ENCODE measurements around the gene CELF1. TPM values are rescaled to one million over a fixed set of nuclear protein-coding genes. Genes with fewer than 3 reads are reported as not detected.

Gene CELF1
- total and polyA plus RNA-seq, 2 of the 4 experiments (the other 2 are of a cell fraction), result 63.3 to 135 TPM

DNA sequence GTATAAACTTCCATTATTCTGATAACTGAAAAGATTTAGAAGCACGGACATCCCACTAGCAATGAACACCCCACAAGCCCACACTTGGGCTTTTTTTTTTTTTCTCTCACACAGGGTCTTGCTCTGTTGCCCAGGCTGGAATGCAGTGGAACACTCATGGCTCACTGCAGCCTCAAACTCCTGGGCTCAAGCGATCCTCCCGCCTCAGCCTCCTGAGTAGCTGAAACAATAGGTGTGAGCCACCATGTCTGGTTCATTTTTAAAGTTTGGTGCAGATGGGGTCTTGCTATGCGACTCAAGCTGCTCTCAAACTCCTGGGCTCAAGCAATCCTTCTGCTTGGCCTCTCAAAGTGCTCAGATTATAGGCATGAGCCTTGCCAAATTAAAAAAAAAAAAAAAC is 107.1 kb downstream of the CELF1 start:
- H3K23ac ChIP-seq (ENCODE audit: low read depth, low read length), result no peak overlapping the region
- no peak overlapping the region for H2AK5ac ChIP-seq (ENCODE audit: low read depth, low read length)
- no peak overlapping the region for H4K8ac ChIP-seq (ENCODE audit: low read depth in 2 of 2, low read length in 2 of 2)
- no peak overlapping the region for H2AK9ac ChIP-seq (replicated peaks; ENCODE audit: low read depth, low read length, poor library complexity)
- H2AFZ ChIP-seq (replicated peaks; ENCODE audit: low read length, poor library complexity), result no peak overlapping the region
- no peak overlapping the region for H3K9ac ChIP-seq (ENCODE audit: low read depth, low read length)
- no peak for DNase-seq
- no peak overlapping the region for H2BK5ac ChIP-seq (ENCODE audit: low read depth, low read length, poor library complexity, severe bottlenecking)
- H3K36me3 ChIP-seq (ENCODE audit: control insufficient read depth, insufficient read depth, low read length), result no peaks in the 10 kb centered on the region
- H3K56ac ChIP-seq (ENCODE audit: extremely low read depth, insufficient read depth, low read length), result no peak overlapping the region
- no peaks in the 10 kb centered on the region for H3K79me1 ChIP-seq (ENCODE audit: low read depth in 1 of 2, low read length in 2 of 2)
- no peak overlapping the region for H2BK20ac ChIP-seq (ENCODE audit: low read depth, low read length)
- H3K27me3 ChIP-seq (ENCODE audit: control insufficient read depth, insufficient read depth, low read length), result no peaks in the 10 kb centered on the region
- no peak overlapping the region for H4K91ac ChIP-seq (ENCODE audit: insufficient read depth, low read depth, low read length)
- H2BK15ac ChIP-seq (ENCODE audit: low read depth, low read length), result no peak overlapping the region
- H3K27ac ChIP-seq (ENCODE audit: insufficient read depth, low read length), result no peak overlapping the region
- no peaks in the 10 kb centered on the region for H4K20me1 ChIP-seq (ENCODE audit: insufficient read depth, low read length)
- TF ChIP-seq CHD1 (IDR thresholded peaks at IDR 0.05; ENCODE audit: low read depth, low read length), result no peak
- TF ChIP-seq, protein P1, sequence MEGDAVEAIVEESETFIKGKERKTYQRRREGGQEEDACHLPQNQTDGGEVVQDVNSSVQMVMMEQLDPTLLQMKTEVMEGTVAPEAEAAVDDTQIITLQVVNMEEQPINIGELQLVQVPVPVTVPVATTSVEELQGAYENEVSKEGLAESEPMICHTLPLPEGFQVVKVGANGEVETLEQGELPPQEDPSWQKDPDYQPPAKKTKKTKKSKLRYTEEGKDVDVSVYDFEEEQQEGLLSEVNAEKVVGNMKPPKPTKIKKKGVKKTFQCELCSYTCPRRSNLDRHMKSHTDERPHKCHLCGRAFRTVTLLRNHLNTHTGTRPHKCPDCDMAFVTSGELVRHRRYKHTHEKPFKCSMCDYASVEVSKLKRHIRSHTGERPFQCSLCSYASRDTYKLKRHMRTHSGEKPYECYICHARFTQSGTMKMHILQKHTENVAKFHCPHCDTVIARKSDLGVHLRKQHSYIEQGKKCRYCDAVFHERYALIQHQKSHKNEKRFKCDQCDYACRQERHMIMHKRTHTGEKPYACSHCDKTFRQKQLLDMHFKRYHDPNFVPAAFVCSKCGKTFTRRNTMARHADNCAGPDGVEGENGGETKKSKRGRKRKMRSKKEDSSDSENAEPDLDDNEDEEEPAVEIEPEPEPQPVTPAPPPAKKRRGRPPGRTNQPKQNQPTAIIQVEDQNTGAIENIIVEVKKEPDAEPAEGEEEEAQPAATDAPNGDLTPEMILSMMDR (conservative IDR thresholded peaks at IDR 0.05; ENCODE audit: low read depth, low read length), result no peak
- no peak for TF ChIP-seq FOS (IDR thresholded peaks at IDR 0.05; ENCODE audit: low read depth, low read length)
- TF ChIP-seq RAD21 (IDR thresholded peaks at IDR 0.05; ENCODE audit: low read length), result no peak
- TF ChIP-seq POLR2A (IDR thresholded peaks at IDR 0.05; ENCODE audit: low read depth, low read length), result no peak
- no peak for TF ChIP-seq MAZ (IDR thresholded peaks at IDR 0.05; ENCODE audit: borderline replicate concordance, low read depth, low read length)
- no peak for TF ChIP-seq MXI1 (IDR thresholded peaks at IDR 0.05; ENCODE audit: borderline replicate concordance, low read depth, low read length)
- TF ChIP-seq, protein P2, sequence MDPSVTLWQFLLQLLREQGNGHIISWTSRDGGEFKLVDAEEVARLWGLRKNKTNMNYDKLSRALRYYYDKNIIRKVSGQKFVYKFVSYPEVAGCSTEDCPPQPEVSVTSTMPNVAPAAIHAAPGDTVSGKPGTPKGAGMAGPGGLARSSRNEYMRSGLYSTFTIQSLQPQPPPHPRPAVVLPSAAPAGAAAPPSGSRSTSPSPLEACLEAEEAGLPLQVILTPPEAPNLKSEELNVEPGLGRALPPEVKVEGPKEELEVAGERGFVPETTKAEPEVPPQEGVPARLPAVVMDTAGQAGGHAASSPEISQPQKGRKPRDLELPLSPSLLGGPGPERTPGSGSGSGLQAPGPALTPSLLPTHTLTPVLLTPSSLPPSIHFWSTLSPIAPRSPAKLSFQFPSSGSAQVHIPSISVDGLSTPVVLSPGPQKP (IDR thresholded peaks at IDR 0.05; ENCODE audit: borderline replicate concordance, low read depth, low read length), result no peak
- no peak for TF ChIP-seq BHLHE40 (IDR thresholded peaks at IDR 0.05; ENCODE audit: low read depth, low read length)
- TF ChIP-seq NFE2L2 (IDR thresholded peaks at IDR 0.05; ENCODE audit: low read depth, low read length), result no peak
- in situ Hi-C loops (cut with MboI; ENCODE audit: low sequenced_read_pairs) (no loop called here), intact Hi-C loops (cut with micrococcal nuclease) (no loop called here), dilution Hi-C loops (cut with HindIII; ENCODE audit: low sequenced_read_pairs, unreplicated experiment) (no loop called here)
- H3K4me2 ChIP-seq (ENCODE audit: low read depth, low read length), result no peak overlapping the region
- no peak overlapping the region for H2BK120ac ChIP-seq (ENCODE audit: low read depth, low read length)
- H4K5ac ChIP-seq (ENCODE audit: low read depth, low read length), result no peak overlapping the region
- CTCF ChIA-PET, result interaction anchor here (0.7 kb wide), 1 partner anchor 245 kb away, joined by 3 read pairs; no protein-coding TSS in a partner anchor
- no peak overlapping the region for H3K4ac ChIP-seq (ENCODE audit: low read depth, low read length)
- no peak overlapping the region for H3K4me3 ChIP-seq (ENCODE audit: insufficient read depth, low read depth, low read length)
- POLR2A ChIA-PET (ENCODE audit: unreplicated experiment), result no interaction called here
- H3K18ac ChIP-seq (ENCODE audit: low read depth, low read length), result no peak overlapping the region
- WGBS, 2 experiments (ENCODE audit: extremely low coverage in 2 of 2, insufficient read length in 1 of 2), result 91% methylated on average over 1 of the region's 4 CpGs; no CpG with 5 or more reads in 1 of the 2 experiments
- no TSS peak for BruUV-seq (replicated peaks)
- ATAC-seq (ENCODE audit: low read depth), result no peak
- no peaks in the 10 kb centered on the region for H3K9me3 ChIP-seq (ENCODE audit: control insufficient read depth, insufficient read depth, low read length)
- no peaks in the 10 kb centered on the region for H3K9me1 ChIP-seq (ENCODE audit: insufficient read depth, low read length)
- H3K14ac ChIP-seq (replicated peaks; ENCODE audit: low read depth, low read length), result no peak overlapping the region
- no peaks in the 10 kb centered on the region for H3K4me1 ChIP-seq (ENCODE audit: control insufficient read depth, insufficient read depth, low read length)

All from IMR-90 (cell line).